Spleen (tissue), 11 donors: ENCODE data around the gene JAZF1. TPM values are rescaled to one million over a fixed set of nuclear protein-coding genes. Genes with fewer than 3 reads are reported as not detected.

Experiments
- DNase-seq: peaks from one replicate; pipeline ENCODE4 v3.0.0-alpha.2; 2020
- H3K27ac ChIP-seq, 8 donors: fragments of 200-600 bp; sonication (generic) in 7 of 8; 1 replicate in 4 of 8; 2 replicates in 4 of 8; pipeline versions ENCODE4 v1.5.0 to v1.8.0; 2016 to 2021; ENCODE audit warnings: inconsistent platforms in 4 of 8, mild to moderate bottlenecking in 4 of 8, moderate library complexity in 1 of 8
- H3K27me3 ChIP-seq, 7 donors: fragments of 200-600 bp; sonication (generic) in 6 of 7; replicated peaks in 1 of 7; 1 replicate in 4 of 7; 2 replicates in 3 of 7; pipeline versions ENCODE4 v1.5.0 to v1.8.0; 2016 to 2021; ENCODE audit warnings: inconsistent platforms in 3 of 7, mild to moderate bottlenecking in 1 of 7
- H3K36me3 ChIP-seq, 6 donors: fragments of 200-600 bp; sonication (generic) in 5 of 6; 1 replicate in 4 of 6; 2 replicates in 2 of 6; pipeline versions ENCODE4 v1.5.0 to v1.8.0; 2016 to 2021; ENCODE audit warnings: inconsistent platforms in 2 of 6
- H3K4me1 ChIP-seq, 6 donors: fragments of 200-600 bp; sonication (generic) in 5 of 6; 1 replicate in 3 of 6; 2 replicates in 3 of 6; pipeline versions ENCODE4 v1.5.0 to v1.8.0; 2016 to 2021; ENCODE audit warnings: inconsistent platforms in 3 of 6
- H3K4me3 ChIP-seq, 8 donors: fragments of 200-600 bp; sonication (generic) in 7 of 8; 1 replicate in 4 of 8; 2 replicates in 4 of 8; pipeline versions ENCODE4 v1.5.0 to v1.8.0; 2016 to 2021; ENCODE audit warnings: inconsistent platforms in 4 of 8, mild to moderate bottlenecking in 4 of 8, moderate library complexity in 2 of 8
- H3K9me3 ChIP-seq, 8 donors: fragments of 200-600 bp; sonication (generic) in 7 of 8; 1 replicate in 4 of 8; 2 replicates in 4 of 8; pipeline versions ENCODE4 v1.5.0 to v1.8.0; 2016 to 2021; ENCODE audit warnings: inconsistent platforms in 4 of 8
- CTCF ChIP-seq, 11 experiments: fragments of 200-600 bp in 7 of 11; fragments of 450-650 bp in 4 of 11; sonication (generic) in 4 of 11; IDR thresholded peaks in 8 of 11; conservative IDR thresholded peaks in 3 of 11; 1 replicate in 7 of 11; 2 replicates in 4 of 11; pipeline versions ENCODE4 v1.4.0 to v1.8.0; 2016 to 2021; ENCODE audit warnings: antibody characterized with exemption in 11 of 11, inconsistent platforms in 4 of 11, mild to moderate bottlenecking in 1 of 11
- POLR2A ChIP-seq, 3 donors: fragments of 450-650 bp; IDR thresholded peaks; one replicate each; pipeline ENCODE4 v1.5.1; 2017; ENCODE audit warnings: antibody characterized with exemption in 3 of 3, mild to moderate bottlenecking in 1 of 3
- POLR2AphosphoS5 ChIP-seq, 3 donors: sonication (generic); formaldehyde crosslinking; IDR thresholded peaks; one replicate each; pipeline ENCODE4 v1.5.1; 2017; ENCODE audit warnings: antibody characterized with exemption in 3 of 3
- WGBS, 5 donors: extraction: QIAGEN DNeasy Blood & Tissue Kit in 3 of 5; methylation state at CpG; one replicate each; pipeline versions ENCODE4 v1.1.5 to v1.1.7; 2013 to 2018; 5-methylcytosine and 5-hydroxymethylcytosine counted together
- intact Hi-C: fragments of 100-400 bp; cut with DNase I; formaldehyde crosslinking; loops from one replicate; pipeline ENCODE4 v1.15.0; 2023; ENCODE audit warnings: low total_unique reads
- polyA plus RNA-seq, 3 donors: library from polyadenylated mRNA; stranded (reverse); fragments of 200-250 nt; gene quantifications; one replicate each; pipeline ENCODE4 v1.2.1, GENCODE V29; 2013
- total RNA-seq, 7 donors: library from RNA; depleted of rRNA in 3 of 7; stranded (reverse); fragments of >200 nt in 3 of 7; fragmentation: NEBNext Ultra II Directional in 4 of 7; extraction: Animal tissue kit (Norgen Biotek cat#: 25700) in 4 of 7; gene quantifications; one replicate each; pipeline versions ENCODE4 v1.1.0 to v1.2.1, GENCODE V29; 2016 to 2021
- donor health status: healthy with polysubstance abuse.
- donor health status: DM: no; HTN: no; CAD: no; lungs with moderate emphysema.
- donor health status: DM: no; HTN: no; CAD: no.
- donor health status: Bipolar disorder and iron deficiency.
- donor health status: healthy.
- donor health status: DM: no; HTN: no; CAD: no.
- donor health status: DM: yes; HTN: yes; CAD: no.

The JAZF1 gene
- total and polyA plus RNA-seq, 10 donors, result 13.5 to 33.8 (median 24.7) TPM

GRCh38 chr7:28176645-28177044 lies 4.0 kb downstream of the JAZF1 start:
- intact Hi-C loops, result no loop called here
- Histone ChIP-seq H3K36me3 (no peaks in the 10 kb centered on the region), H3K4me3 (no peak overlapping the region), H3K27ac (peak overlapping the region in 5 of 8 donors; percentile 3 to 37 (median 20)), H3K4me1 (peaks cover 18 to 81% (median 45%) of the 10 kb centered on the region in 6 donors), H3K27me3 (no peaks in the 10 kb centered on the region), H3K9me3 (no peaks in the 10 kb centered on the region)
- 73 to 88% (median 85%) methylated on average over 2 of the region's 2 CpGs for WGBS, 5 donors
- TF ChIP-seq CTCF (IDR thresholded peaks at IDR 0.05 in 8 of 11, conservative IDR thresholded peaks at IDR 0.05 in 3 of 11), result no peak
- TF ChIP-seq POLR2A (IDR thresholded peaks at IDR 0.05), result no peak
- TF ChIP-seq POLR2AphosphoS5 (IDR thresholded peaks at IDR 0.05), result no peak
- DNase-seq, result no peak

- intact Hi-C loops, result no loop called here
- no peak for DNase-seq
- no peaks in the 10 kb centered on the region for H3K27me3 ChIP-seq
- H3K4me3 ChIP-seq, result no peak overlapping the region
- H3K4me1 ChIP-seq, result peaks cover 14 to 81% (median 43%) of the 10 kb centered on the region in 6 donors
- WGBS, 5 donors, result 84 to 95% (median 88%) methylated on average over 4 of the region's 4 CpGs
- H3K36me3 ChIP-seq, result no peaks in the 10 kb centered on the region
- TF ChIP-seq POLR2AphosphoS5 (IDR thresholded peaks at IDR 0.05) (no peak), POLR2A (IDR thresholded peaks at IDR 0.05) (no peak), CTCF (IDR thresholded peaks at IDR 0.05 in 8 of 11, conservative IDR thresholded peaks at IDR 0.05 in 3 of 11) (no peak)
- no peaks in the 10 kb centered on the region for H3K9me3 ChIP-seq
- H3K27ac ChIP-seq, result peak overlapping the region in 2 of 8 donors; percentile 30 to 61
Observed at GRCh38 chr7:28176174-28176573, 4.4 kb downstream of the JAZF1 start.

- peak overlapping the region in 1 of 8 donors; percentile 39 for H3K27ac ChIP-seq
- H3K9me3 ChIP-seq, result no peaks in the 10 kb centered on the region
- no peaks in the 10 kb centered on the region for H3K36me3 ChIP-seq
- H3K4me3 ChIP-seq, result no peak overlapping the region
- peaks cover 11 to 84% (median 39%) of the 10 kb centered on the region in 6 donors for H3K4me1 ChIP-seq
- intact Hi-C loops, result no loop called here
- TF ChIP-seq CTCF (IDR thresholded peaks at IDR 0.05 in 8 of 11, conservative IDR thresholded peaks at IDR 0.05 in 3 of 11) (no peak), POLR2AphosphoS5 (IDR thresholded peaks at IDR 0.05) (no peak), POLR2A (IDR thresholded peaks at IDR 0.05) (no peak)
- no peak for DNase-seq
- 82 to 94% (median 84%) methylated on average over 7 to 8 of the region's 8 CpGs for WGBS, 5 donors
- H3K27me3 ChIP-seq, result no peaks in the 10 kb centered on the region
Observed at GRCh38 chr7:28174901-28175661, 5.5 kb downstream of the JAZF1 start.

- no peak for DNase-seq
- Histone ChIP-seq H3K36me3 (peaks cover 0 to 5% (median 0%) of the 10 kb centered on the region in 6 donors), H3K4me3 (no peak overlapping the region), H3K4me1 (peaks cover 11 to 91% (median 44%) of the 10 kb centered on the region in 6 donors), H3K9me3 (no peaks in the 10 kb centered on the region), H3K27me3 (no peaks in the 10 kb centered on the region), H3K27ac (peak overlapping the region in 2 of 8 donors; percentile 19 to 39)
- WGBS, 5 donors, result 85 to 95% (median 94%) methylated on average over 3 to 5 of the region's 5 CpGs
- TF ChIP-seq POLR2AphosphoS5 (IDR thresholded peaks at IDR 0.05) (no peak), POLR2A (IDR thresholded peaks at IDR 0.05) (no peak), CTCF (IDR thresholded peaks at IDR 0.05 in 8 of 11, conservative IDR thresholded peaks at IDR 0.05 in 3 of 11) (no peak)
- intact Hi-C loops, result no loop called here
Observed at GRCh38 chr7:28174442-28174841, 6.2 kb downstream of the JAZF1 start.
